Ishikawa (cell line): Measurements from ENCODE around the gene LHX8.

Experiments
- CEBPB ChIP-seq: IDR thresholded peaks from 2 replicates; pipeline ENCODE4 v1.6.1; 2012
- NFIC ChIP-seq: IDR thresholded peaks from 2 replicates; pipeline ENCODE4 v1.6.1; 2012
- RAD21 ChIP-seq: IDR thresholded peaks from 2 replicates; pipeline ENCODE4 v1.6.1; 2012; ENCODE audit warnings: low read depth
- REST ChIP-seq: IDR thresholded peaks from 2 replicates; pipeline ENCODE4 v1.6.1; 2012; ENCODE audit warnings: low read depth, mild to moderate bottlenecking
- TEAD4 ChIP-seq: IDR thresholded peaks from 2 replicates; pipeline ENCODE4 v1.6.1; 2012

DNA sequence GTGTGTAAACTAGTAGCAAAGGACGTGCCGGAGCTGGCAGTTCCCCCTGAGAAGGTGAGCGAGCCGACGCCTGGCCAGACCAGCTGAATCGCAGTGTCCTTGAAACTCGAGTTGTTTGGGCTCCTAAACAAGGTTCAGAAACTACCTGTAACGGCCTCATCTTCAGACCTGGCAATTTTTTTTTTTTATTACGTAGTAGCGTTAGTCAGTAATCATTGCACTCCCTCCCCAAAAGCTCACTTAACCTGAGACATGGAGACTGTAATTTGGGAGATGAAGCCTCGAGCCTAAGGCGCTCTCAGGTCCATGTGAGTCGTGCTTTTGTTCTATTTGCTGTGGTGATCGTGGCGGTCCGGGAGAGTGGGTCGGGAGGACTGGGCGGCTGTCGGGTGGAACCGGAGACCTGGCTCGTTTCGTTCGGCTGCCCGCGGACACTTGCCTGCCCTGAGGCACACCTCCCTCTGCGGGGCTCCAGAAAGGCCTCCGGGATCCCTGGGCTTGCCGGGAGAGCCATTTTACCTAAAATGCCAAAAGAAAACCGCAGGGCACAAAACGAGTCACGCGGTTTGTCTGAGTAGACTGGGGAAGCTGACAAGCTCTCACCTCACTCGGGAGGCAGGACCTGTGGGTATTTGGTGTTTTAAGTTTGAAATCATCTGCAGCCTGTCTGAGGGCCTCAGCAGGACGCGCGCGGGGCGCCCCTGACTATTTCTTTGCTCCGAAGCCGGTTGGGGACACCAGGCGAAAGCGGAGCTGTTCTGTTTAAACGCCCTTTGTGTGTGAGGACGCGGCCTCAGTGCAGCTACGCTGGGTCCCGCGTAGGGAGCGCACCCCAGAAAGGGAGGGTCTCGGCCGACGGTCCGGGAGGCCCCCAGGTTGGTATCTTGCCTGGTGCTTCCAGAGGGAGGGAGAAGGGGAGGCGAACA, 722 bp downstream of the LHX8 start:
- no peak for TF ChIP-seq CEBPB
- no peak for TF ChIP-seq RAD21
- no peak for TF ChIP-seq REST
- no peak for TF ChIP-seq NFIC
- no peak for TF ChIP-seq TEAD4
